GM06990 (cell line): ENCODE measurements around the gene ACTN1.

ENCODE experiments used
- DNase-seq: peaks from one replicate; pipeline ENCODE4 v3.0.0-alpha.2; 2011; ENCODE audit not compliant: insufficient read length; ENCODE audit errors: extremely low read depth
- H3K27me3 ChIP-seq: replicated peaks from 2 replicates; pipeline ENCODE4 v1.6.0; 2011; ENCODE audit warnings: low read length; ENCODE audit not compliant: control insufficient read depth, insufficient read depth
- H3K36me3 ChIP-seq: 2 replicates; pipeline ENCODE4 v1.5.1; 2011; ENCODE audit warnings: low read length; ENCODE audit not compliant: control insufficient read depth, insufficient read depth
- H3K4me3 ChIP-seq: replicated peaks from 2 replicates; pipeline ENCODE4 v1.5.1; 2011; ENCODE audit warnings: low read depth, mild to moderate bottlenecking, control low read depth, low read length
- TF ChIP-seq, protein P1 (sequence below): IDR thresholded peaks from 2 replicates; pipeline ENCODE4 v1.5.1; 2011; ENCODE audit warnings: low read length, control low read depth, mild to moderate bottlenecking, inconsistent platforms; ENCODE audit not compliant: insufficient read depth, poor library complexity, severe bottlenecking

Gene ACTN1

DNA sequence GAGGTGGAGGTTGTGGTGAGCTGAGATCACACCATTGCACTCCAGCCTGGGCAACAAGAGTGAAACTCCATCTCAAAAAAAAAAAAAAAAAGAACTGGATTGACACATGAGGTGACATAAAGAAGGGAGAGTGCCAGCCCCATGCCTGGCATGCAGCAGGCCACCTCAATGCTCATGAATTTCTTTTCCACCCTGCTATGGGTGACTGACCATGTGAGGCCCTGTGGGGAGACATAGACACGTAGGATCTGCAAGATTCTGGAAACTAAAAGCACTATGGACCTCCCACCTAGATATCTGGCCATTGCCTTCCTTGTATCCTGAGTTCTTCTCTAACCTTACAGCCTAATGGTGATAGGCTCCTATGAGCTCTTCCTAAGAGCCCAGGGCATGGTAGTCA lies 5.6 kb upstream of the ACTN1 start:
- TF ChIP-seq, protein P1, sequence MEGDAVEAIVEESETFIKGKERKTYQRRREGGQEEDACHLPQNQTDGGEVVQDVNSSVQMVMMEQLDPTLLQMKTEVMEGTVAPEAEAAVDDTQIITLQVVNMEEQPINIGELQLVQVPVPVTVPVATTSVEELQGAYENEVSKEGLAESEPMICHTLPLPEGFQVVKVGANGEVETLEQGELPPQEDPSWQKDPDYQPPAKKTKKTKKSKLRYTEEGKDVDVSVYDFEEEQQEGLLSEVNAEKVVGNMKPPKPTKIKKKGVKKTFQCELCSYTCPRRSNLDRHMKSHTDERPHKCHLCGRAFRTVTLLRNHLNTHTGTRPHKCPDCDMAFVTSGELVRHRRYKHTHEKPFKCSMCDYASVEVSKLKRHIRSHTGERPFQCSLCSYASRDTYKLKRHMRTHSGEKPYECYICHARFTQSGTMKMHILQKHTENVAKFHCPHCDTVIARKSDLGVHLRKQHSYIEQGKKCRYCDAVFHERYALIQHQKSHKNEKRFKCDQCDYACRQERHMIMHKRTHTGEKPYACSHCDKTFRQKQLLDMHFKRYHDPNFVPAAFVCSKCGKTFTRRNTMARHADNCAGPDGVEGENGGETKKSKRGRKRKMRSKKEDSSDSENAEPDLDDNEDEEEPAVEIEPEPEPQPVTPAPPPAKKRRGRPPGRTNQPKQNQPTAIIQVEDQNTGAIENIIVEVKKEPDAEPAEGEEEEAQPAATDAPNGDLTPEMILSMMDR: no peak
- DNase-seq: no peak

DNA sequence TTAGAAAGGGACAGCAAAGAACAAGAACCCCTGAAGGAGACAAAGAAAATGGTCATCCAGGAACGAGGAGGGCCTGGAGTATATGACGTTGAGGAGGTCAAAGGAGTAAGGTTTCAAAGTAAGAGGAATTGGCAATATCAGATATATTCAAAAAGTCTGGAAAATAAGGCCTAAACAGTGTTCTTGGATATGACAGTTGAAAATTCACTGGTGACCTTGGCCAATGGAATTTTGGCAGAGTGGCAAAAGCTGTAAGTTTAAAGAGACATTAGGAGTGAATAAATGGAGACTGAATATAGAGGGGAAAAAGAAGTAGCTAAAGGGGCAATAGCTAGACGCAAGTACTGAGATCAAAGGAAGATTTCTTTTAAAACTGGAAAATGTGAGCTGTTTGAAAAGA lies 4.1 kb upstream of the ACTN1 start:
- TF ChIP-seq, protein P1: no peak
- no peak for DNase-seq
- Histone ChIP-seq H3K27me3 (no peaks in the 10 kb centered on the region; the same call in none of the 2 replicates), H3K36me3 (no peaks in the 10 kb centered on the region), H3K4me3 (no peak overlapping the region)

More for the DNA sequence above, 5.6 kb upstream of the ACTN1 start:
- H3K4me3 ChIP-seq: no peak overlapping the region
- no peaks in the 10 kb centered on the region; the same call in none of the 2 replicates for H3K27me3 ChIP-seq
- no peaks in the 10 kb centered on the region for H3K36me3 ChIP-seq

DNA sequence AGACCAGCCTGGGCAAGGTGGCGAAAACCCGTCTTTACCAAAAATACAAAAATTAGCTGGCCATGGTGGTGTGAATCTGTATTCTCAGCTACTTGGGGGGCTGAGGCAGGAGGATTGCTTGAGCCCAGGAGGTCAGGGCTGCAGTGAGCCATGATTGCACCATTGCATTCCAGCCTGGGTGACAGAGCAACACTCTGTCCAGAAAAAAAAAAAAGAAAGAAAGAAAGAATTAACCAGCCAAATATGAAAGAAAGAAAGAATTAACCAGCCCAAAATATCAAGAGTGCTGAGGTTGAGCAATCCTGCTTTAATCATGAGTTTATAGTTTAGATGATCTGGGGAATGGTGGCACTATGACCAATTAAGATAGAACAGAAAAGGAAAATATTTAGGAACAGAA lies 3.5 kb upstream of the ACTN1 start:
- Histone ChIP-seq H3K27me3 (no peaks in the 10 kb centered on the region; the same call in none of the 2 replicates), H3K36me3 (no peaks in the 10 kb centered on the region), H3K4me3 (no peak overlapping the region)
- no peak for DNase-seq
- TF ChIP-seq, protein P1: no peak

DNA sequence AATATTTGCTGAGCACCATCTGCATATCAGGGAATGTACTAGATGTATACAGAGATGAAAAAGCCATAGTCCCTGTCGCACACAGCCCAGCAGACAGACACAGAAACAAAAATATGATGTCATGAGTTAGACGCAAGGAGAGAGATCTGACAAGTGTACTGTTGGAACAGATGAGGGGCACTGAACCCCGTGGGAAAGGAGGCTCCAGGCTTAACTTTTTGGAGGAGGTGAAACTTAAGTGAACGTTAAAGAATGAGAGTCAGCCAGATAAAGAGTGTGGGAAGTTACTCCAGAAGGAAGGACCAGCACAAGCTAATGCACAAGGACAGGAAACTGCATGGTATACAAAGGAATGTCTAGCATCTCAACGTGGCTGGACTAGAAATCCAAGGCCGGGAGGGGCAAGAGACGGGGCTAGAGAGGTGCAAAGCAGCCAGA lies 2.5 kb upstream of the ACTN1 start:
- no peak overlapping the region for H3K4me3 ChIP-seq
- no peaks in the 10 kb centered on the region; the same call in 1 of the 2 replicates for H3K36me3 ChIP-seq
- TF ChIP-seq, protein P1: no peak
- DNase-seq: no peak
- no peaks in the 10 kb centered on the region; the same call in none of the 2 replicates for H3K27me3 ChIP-seq

DNA sequence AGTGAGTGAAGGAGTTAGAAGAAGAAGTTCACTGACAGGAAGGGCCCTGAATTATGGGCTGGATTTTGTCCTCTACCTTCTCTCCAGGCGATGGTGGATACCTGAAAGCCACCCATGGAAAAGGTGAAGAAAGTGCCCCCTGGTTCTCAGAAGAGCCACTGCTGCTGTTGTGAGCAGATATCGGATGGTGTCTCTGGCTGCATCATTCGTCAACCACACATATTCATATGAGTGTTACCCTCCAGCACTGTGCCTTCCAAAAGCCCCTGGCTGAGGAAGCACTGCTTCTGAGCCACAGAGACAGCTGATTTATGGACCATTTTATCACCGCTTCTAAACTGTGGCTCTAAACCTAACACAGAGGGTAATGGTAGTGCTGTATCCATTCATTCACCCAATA lies 2.0 kb upstream of the ACTN1 start:
- Histone ChIP-seq H3K36me3 (no peaks in the 10 kb centered on the region; the same call in 1 of the 2 replicates), H3K27me3 (no peaks in the 10 kb centered on the region; the same call in none of the 2 replicates), H3K4me3 (no peak overlapping the region)
- no peak for DNase-seq
- TF ChIP-seq, protein P1: no peak
